ENCODE measurements around the gene PARP12. TPM values are rescaled to one million over a fixed set of nuclear protein-coding genes. Genes with fewer than 3 reads are reported as not detected.

PARP12 gene
- total and polyA plus RNA-seq, 11 donors, result 6.8 to 65.9 (median 12.6) TPM

- no peak overlapping the region for H3K4me3 ChIP-seq
- intact Hi-C loops (cut with DNase I), result no loop called here
- no peaks in the 10 kb centered on the region for H3K9me3 ChIP-seq
- peaks cover 0 to 87% (median 67%) of the 10 kb centered on the region in 9 donors for H3K36me3 ChIP-seq
- H3K4me1 ChIP-seq, result peaks cover 0 to 29% (median 2%) of the 10 kb centered on the region in 12 donors
- ATAC-seq (no peak), DNase-seq (no peak)
- 92 to 96% (median 94%) methylated on average over 8 of the region's 8 CpGs for WGBS, 4 donors
- no peak overlapping the region for H3K27ac ChIP-seq
- TF ChIP-seq POLR2A (IDR thresholded peaks at IDR 0.05) (no peak), CTCF (IDR thresholded peaks at IDR 0.05) (no peak)
- H3K27me3 ChIP-seq, result no peaks in the 10 kb centered on the region
These were observed 29.7 kb downstream of the PARP12 start for GRCh38 chr7:140033036-140033435.

GRCh38 chr7:140031364-140031763 lies 31.4 kb downstream of the PARP12 start:
- DNase-seq, result no peak
- no peak overlapping the region for H3K27ac ChIP-seq
- intact Hi-C loops (cut with DNase I), result no loop called here
- H3K4me1 ChIP-seq, result peaks cover 0 to 18% (median 2%) of the 10 kb centered on the region in 12 donors
- H3K36me3 ChIP-seq, result peaks cover 0 to 87% (median 66%) of the 10 kb centered on the region in 9 donors
- no peaks in the 10 kb centered on the region for H3K27me3 ChIP-seq
- 86 to 92% (median 90%) methylated on average over 1 of the region's 1 CpG for WGBS, 4 donors
- TF ChIP-seq CTCF (IDR thresholded peaks at IDR 0.05) (no peak), POLR2A (IDR thresholded peaks at IDR 0.05) (no peak)
- no peaks in the 10 kb centered on the region for H3K9me3 ChIP-seq
- ATAC-seq, result no peak
- H3K4me3 ChIP-seq, result no peak overlapping the region

- TF ChIP-seq CTCF (IDR thresholded peaks at IDR 0.05) (no peak), POLR2A (IDR thresholded peaks at IDR 0.05) (no peak)
- H3K36me3 ChIP-seq, result peaks cover 0 to 90% (median 71%) of the 10 kb centered on the region in 9 donors
- no peak overlapping the region for H3K4me3 ChIP-seq
- intact Hi-C loops (cut with DNase I), result no loop called here
- H3K9me3 ChIP-seq, result no peaks in the 10 kb centered on the region
- H3K4me1 ChIP-seq, result peaks cover 0 to 8% (median 0%) of the 10 kb centered on the region in 12 donors
- ATAC-seq (no peak), DNase-seq (no peak)
- 89 to 93% (median 90%) methylated on average over 1 of the region's 1 CpG for WGBS, 4 donors
- H3K27ac ChIP-seq, result no peak overlapping the region
- H3K27me3 ChIP-seq, result no peaks in the 10 kb centered on the region
These were observed 33.7 kb downstream of the PARP12 start for GRCh38 chr7:140029072-140029471.

GRCh38 chr7:140028311-140028710 lies 34.4 kb downstream of the PARP12 start:
- H3K4me1 ChIP-seq, result peaks cover 0 to 8% (median 0%) of the 10 kb centered on the region in 12 donors
- H3K27ac ChIP-seq, result no peak overlapping the region
- no peaks in the 10 kb centered on the region for H3K27me3 ChIP-seq
- ATAC-seq (no peak), DNase-seq (no peak)
- H3K36me3 ChIP-seq, result peaks cover 0 to 90% (median 71%) of the 10 kb centered on the region in 9 donors
- intact Hi-C loops (cut with DNase I), result no loop called here
- no peak overlapping the region for H3K4me3 ChIP-seq
- no peaks in the 10 kb centered on the region for H3K9me3 ChIP-seq
- 97 to 98% (median 98%) methylated on average over 4 of the region's 4 CpGs for WGBS, 4 donors
- TF ChIP-seq CTCF (IDR thresholded peaks at IDR 0.05), result no peak
- no peak for TF ChIP-seq POLR2A (IDR thresholded peaks at IDR 0.05)
